Lung (tissue), 12 donors: Measurements from ENCODE around the gene TENM3. TPM values are rescaled to one million over a fixed set of nuclear protein-coding genes. Genes with fewer than 3 reads are reported as not detected.
A peak's percentile ranks its signal among the peaks of the same experiment; 100 is the strongest.

ENCODE experiments used
- ATAC-seq: fragments of 200-7000 bp; cut with Tn5 transposase; one replicate; pipeline ENCODE4 v1.9.1; 2020; ENCODE audit warnings: moderate number of reproducible peaks; ENCODE audit not compliant: insufficient read depth, low FRiP score
- DNase-seq, 3 donors: peaks; one replicate each; pipeline ENCODE4 v3.0.0-alpha.2; 2013 to 2017
- H3K27ac ChIP-seq, 2 donors: one replicate each; pipeline ENCODE4 v1.5.1; 2013; ENCODE audit warnings: mild to moderate bottlenecking in 2 of 2, moderate library complexity in 2 of 2, control low read depth in 1 of 2, inconsistent platforms in 1 of 2, low read depth in 1 of 2, low read length in 1 of 2
- H3K27me3 ChIP-seq, 3 donors: one replicate each; pipeline ENCODE4 v1.5.1; 2013; ENCODE audit warnings: low read length in 2 of 3; ENCODE audit not compliant: control insufficient read depth in 3 of 3, insufficient read depth in 3 of 3
- H3K36me3 ChIP-seq, 4 donors: one replicate each; pipeline ENCODE4 v1.5.1; 2013; ENCODE audit warnings: low read length in 4 of 4, mild to moderate bottlenecking in 1 of 4, moderate library complexity in 1 of 4; ENCODE audit not compliant: control insufficient read depth in 4 of 4, insufficient read depth in 4 of 4
- H3K4me1 ChIP-seq, 5 donors: one replicate each; pipeline ENCODE4 v1.5.1; 2013; ENCODE audit warnings: low read length in 5 of 5, mild to moderate bottlenecking in 2 of 5, moderate library complexity in 1 of 5; ENCODE audit not compliant: control insufficient read depth in 5 of 5, insufficient read depth in 5 of 5
- H3K4me3 ChIP-seq: one replicate; pipeline ENCODE4 v1.5.1; 2013; ENCODE audit warnings: mild to moderate bottlenecking, control low read depth, moderate library complexity
- H3K9ac ChIP-seq, 2 donors: one replicate each; pipeline ENCODE4 v1.5.1; 2013; ENCODE audit warnings: low read length in 2 of 2, control low read depth in 1 of 2; ENCODE audit not compliant: insufficient read depth in 1 of 2
- H3K9me3 ChIP-seq, 4 donors: one replicate each; pipeline ENCODE4 v1.5.1; 2013; ENCODE audit warnings: low read length in 3 of 4, mild to moderate bottlenecking in 1 of 4, moderate library complexity in 1 of 4; ENCODE audit not compliant: control insufficient read depth in 4 of 4, insufficient read depth in 3 of 4
- CTCF ChIP-seq: IDR thresholded peaks from 2 replicates; pipeline ENCODE4 v1.5.1; 2012; ENCODE audit warnings: mild to moderate bottlenecking; ENCODE audit errors: control extremely low read depth, extremely low read depth
- WGBS, 2 donors: extraction: QIAGEN DNeasy Blood & Tissue Kit; methylation state at CpG; one replicate each; pipeline ENCODE4 v1.1.7; 2013; 5-methylcytosine and 5-hydroxymethylcytosine counted together
- polyA plus RNA-seq, 2 donors: library from polyadenylated mRNA; stranded (reverse); fragments of 200-250 nt; gene quantifications; one replicate each; pipeline ENCODE4 v1.2.1, GENCODE V29; 2013
- total RNA-seq, 2 donors: library from RNA; depleted of rRNA in 1 of 2; stranded (reverse); fragments of >200 nt in 1 of 2; gene quantifications; one replicate each; pipeline ENCODE4 v1.2.1, GENCODE V29; 2014 to 2021
- donor health status: control.
- donor health status: control.
- donor health status: Bipolar disorder and iron deficiency.
- donor health status: healthy.
- donor health status: DM: yes; HTN: yes; CAD: no.

The TENM3 gene
- total and polyA plus RNA-seq, 4 donors = 0.14 to 5.3 (median 2.2) TPM

- peaks cover 0 to 6% (median 0%) of the 10 kb centered on the region in 5 donors for H3K4me1 ChIP-seq
- no peaks in the 10 kb centered on the region for H3K9me3 ChIP-seq
- H3K9ac ChIP-seq = no peak overlapping the region
- H3K4me3 ChIP-seq = no peak overlapping the region
- ATAC-seq (no peak), DNase-seq (no peak)
- no peak overlapping the region for H3K27ac ChIP-seq
- H3K36me3 ChIP-seq = no peaks in the 10 kb centered on the region
- 89 to 90% methylated on average over 8 of the region's 8 CpGs for WGBS, 2 donors
- no peaks in the 10 kb centered on the region for H3K27me3 ChIP-seq
- no peak for TF ChIP-seq CTCF
These were observed 357.7 kb downstream of the TENM3 start for GRCh38 chr4:182600856-182601255.

- Histone ChIP-seq H3K9ac (no peak overlapping the region), H3K27ac (no peak overlapping the region), H3K36me3 (no peaks in the 10 kb centered on the region), H3K27me3 (no peaks in the 10 kb centered on the region), H3K9me3 (no peaks in the 10 kb centered on the region), H3K4me3 (no peak overlapping the region), H3K4me1 (peaks cover 0 to 6% (median 0%) of the 10 kb centered on the region in 5 donors)
- no peak for TF ChIP-seq CTCF
- peak in 2 of 3 donors; percentile 20 to 39 for DNase-seq
- WGBS, 2 donors = 41 to 66% methylated on average over 2 of the region's 2 CpGs
- ATAC-seq = no peak
These were observed 361.0 kb downstream of the TENM3 start for GRCh38 chr4:182604161-182604622.

- TF ChIP-seq CTCF = no peak
- no peak for ATAC-seq
- 76 to 91% methylated on average over 4 of the region's 4 CpGs for WGBS, 2 donors
- H3K4me3 ChIP-seq = no peak overlapping the region
- peaks cover 0 to 6% (median 0%) of the 10 kb centered on the region in 5 donors for H3K4me1 ChIP-seq
- no peaks in the 10 kb centered on the region for H3K9me3 ChIP-seq
- DNase-seq = no peak
- no peaks in the 10 kb centered on the region for H3K27me3 ChIP-seq
- no peaks in the 10 kb centered on the region for H3K36me3 ChIP-seq
- no peak overlapping the region for H3K9ac ChIP-seq
- H3K27ac ChIP-seq = no peak overlapping the region
These were observed 361.8 kb downstream of the TENM3 start for GRCh38 chr4:182604953-182605352.

GRCh38 chr4:182608525-182608924 is 365.3 kb downstream of the TENM3 start:
- no peak overlapping the region for H3K4me3 ChIP-seq
- 96% methylated on average over 23 of the region's 23 CpGs for WGBS, 2 donors
- H3K27me3 ChIP-seq = no peaks in the 10 kb centered on the region
- no peak overlapping the region for H3K9ac ChIP-seq
- no peak overlapping the region for H3K27ac ChIP-seq
- peaks cover 0 to 6% (median 0%) of the 10 kb centered on the region in 5 donors for H3K4me1 ChIP-seq
- ATAC-seq = no peak
- no peak for TF ChIP-seq CTCF
- DNase-seq = no peak
- H3K9me3 ChIP-seq = no peaks in the 10 kb centered on the region
- H3K36me3 ChIP-seq = no peaks in the 10 kb centered on the region
